Measurements from ENCODE around the gene CNOT10.
"Not testable (repeated sequence)": the region's sequence is repeated elsewhere in the genome, so short reads cannot be mapped to it uniquely, and the experiment has no call there.

CNOT10 gene

GRCh38 chr3:32778389-32778788 is 93.4 kb downstream of the CNOT10 start:
- no peak for DNase-seq

- no peak for DNase-seq
Observed at GRCh38 chr3:32780071-32780734, 95.2 kb downstream of the CNOT10 start.

- DNase-seq: no peak
Observed at GRCh38 chr3:32780735-32781210, 95.8 kb downstream of the CNOT10 start.

GRCh38 chr3:32781211-32781968 is 96.4 kb downstream of the CNOT10 start:
- DNase-seq: peak; percentile 50

- DNase-seq: not testable (repeated sequence)
Observed at GRCh38 chr3:32781969-32782270, 96.9 kb downstream of the CNOT10 start.

- DNase-seq: no peak
Observed at GRCh38 chr3:32782407-32782806, 97.4 kb downstream of the CNOT10 start.

GRCh38 chr3:32791833-32792232 is 106.8 kb downstream of the CNOT10 start:
- no peak for DNase-seq

GRCh38 chr3:32794487-32795308 is 109.7 kb downstream of the CNOT10 start:
- DNase-seq: no peak

- not testable (repeated sequence) for DNase-seq
Observed at GRCh38 chr3:32796384-32796950, 111.5 kb downstream of the CNOT10 start.

- no peak for DNase-seq
Observed at GRCh38 chr3:32797776-32798175, 112.8 kb downstream of the CNOT10 start.

- DNase-seq: not testable (repeated sequence)
Observed at GRCh38 chr3:32801440-32801839, 116.5 kb downstream of the CNOT10 start.

- DNase-seq: no peak
Observed at GRCh38 chr3:32813180-32813579, 128.2 kb downstream of the CNOT10 start.

GRCh38 chr3:32814361-32814760 is 129.4 kb downstream of the CNOT10 start:
- no peak for DNase-seq

GRCh38 chr3:32815841-32816438 is 131.0 kb downstream of the CNOT10 start:
- DNase-seq: no peak

GRCh38 chr3:32816439-32817256 is 131.7 kb downstream of the CNOT10 start:
- no peak for DNase-seq

GRCh38 chr3:32817257-32817557 is 132.2 kb downstream of the CNOT10 start:
- DNase-seq: no peak

GRCh38 chr3:32817558-32818228 is 132.7 kb downstream of the CNOT10 start, which contains the start of gene TRIM71:
Gene TRIM71, plus strand, starts transcription at chr3:32817997. Its CDS starts 84 bp downstream, at chr3:32818081.
- DNase-seq: no peak

- no peak for DNase-seq
Observed at GRCh38 chr3:32818229-32818969, 133.4 kb downstream of the CNOT10 start.

GRCh38 chr3:32818970-32819511 is 134.1 kb downstream of the CNOT10 start:
- DNase-seq: no peak

Data from CD4-positive, alpha-beta T cell treated with Interleukin-4 for 4 hours (primary cell).